Upper lobe of left lung (tissue), 4 donors: ENCODE measurements around the gene NUFIP1.

ENCODE experiments used
- CTCF ChIP-seq, 6 experiments: fragments of 450-650 bp in 4 of 6; fragments of 200-600 bp in 2 of 6; sonication (generic) in 2 of 6; IDR thresholded peaks; one replicate each; pipeline ENCODE4 v1.5.1; 2016 to 2019; ENCODE audit warnings: antibody characterized with exemption in 6 of 6
- POLR2A ChIP-seq, 4 donors: fragments of 450-650 bp; IDR thresholded peaks; one replicate each; pipeline ENCODE4 v1.5.1; 2016 to 2017; ENCODE audit warnings: antibody characterized with exemption in 4 of 4, mild to moderate bottlenecking in 2 of 4

GRCh38 chr13:45021250-45021649 lies 32.0 kb upstream of the NUFIP1 start:
- no peak for TF ChIP-seq CTCF (IDR thresholded peaks at IDR 0.05)
- TF ChIP-seq POLR2A (IDR thresholded peaks at IDR 0.05): no peak
